Psoas muscle (tissue), 8 donors: ENCODE measurements around the gene STK39. TPM values are rescaled to one million over a fixed set of nuclear protein-coding genes. Genes with fewer than 3 reads are reported as not detected.

Experiments used
- ATAC-seq, 4 donors: fragments of 200-7000 bp; cut with Tn5 transposase; one replicate each; pipeline ENCODE4 v1.9.1; 2020; ENCODE audit warnings: moderate library complexity in 3 of 4, mild to moderate bottlenecking in 2 of 4
- DNase-seq, 2 donors: peaks; one replicate each; pipeline ENCODE4 v3.0.0-alpha.2; 2020
- H3K27ac ChIP-seq: fragments of 200-600 bp; one replicate; pipeline ENCODE4 v1.8.0; 2022
- H3K27me3 ChIP-seq, 3 donors: fragments of 200-600 bp in 1 of 3; one replicate each; pipeline versions ENCODE4 v1.6.1 to v1.8.0; 2013 to 2022; ENCODE audit warnings: low read length in 2 of 3, mild to moderate bottlenecking in 2 of 3, moderate library complexity in 1 of 3; ENCODE audit not compliant: insufficient read depth in 3 of 3
- H3K36me3 ChIP-seq, 2 donors: fragments of 200-600 bp in 1 of 2; one replicate each; pipeline versions ENCODE4 v1.6.1 to v1.8.0; 2013 to 2022; ENCODE audit warnings: low read depth in 1 of 2, mild to moderate bottlenecking in 1 of 2, moderate library complexity in 1 of 2; ENCODE audit not compliant: insufficient read depth in 1 of 2
- H3K4me1 ChIP-seq: fragments of 200-600 bp; one replicate; pipeline ENCODE4 v1.8.0; 2022
- H3K4me3 ChIP-seq: fragments of 200-600 bp; one replicate; pipeline ENCODE4 v1.8.0; 2022; ENCODE audit warnings: mild to moderate bottlenecking
- H3K9me3 ChIP-seq: fragments of 200-600 bp; one replicate; pipeline ENCODE4 v1.8.0; 2022
- WGBS, 3 donors: extraction: QIAGEN DNeasy Blood & Tissue Kit; methylation state at CpG; one replicate each; pipeline versions ENCODE4 v1.1.6 to v1.1.7; 2013; 5-methylcytosine and 5-hydroxymethylcytosine counted together
- intact Hi-C, 2 donors: fragments of 100-400 bp; cut with DNase I; formaldehyde crosslinking; loops; one replicate each; pipeline versions ENCODE4 v1.11.0 to v1.14.2; 2022
- polyA plus RNA-seq, 3 donors: library from polyadenylated mRNA; stranded (reverse); fragments of 200-250 nt; gene quantifications; one replicate each; pipeline ENCODE4 v1.2.3, GENCODE V29; 2013
- total RNA-seq, 4 donors: library from RNA; stranded (reverse); fragmentation: NEBNext Ultra II Directional in 2 of 4; extraction: Animal tissue kit (Norgen Biotek cat#: 25700) in 2 of 4; gene quantifications; one replicate each; pipeline versions ENCODE4 v1.2.1 to v1.2.4, GENCODE V29; 2021 to 2023
- TF ChIP-seq, protein P1 (sequence below): fragments of 200-600 bp; IDR thresholded peaks from one replicate; pipeline ENCODE4 v1.8.0; 2022; ENCODE audit warnings: antibody characterized with exemption
- donor health status: healthy with polysubstance abuse.
- donor health status: DM: no; HTN: no; CAD: no; lungs with moderate emphysema.
- donor health status: Bipolar disorder and iron deficiency.
- donor health status: healthy.
- donor health status: DM: yes; HTN: yes; CAD: no.
- donor health status: DM: no; HTN: no; CAD: no.
- donor health status: DM: no; HTN: no; CAD: no.
- donor health status: DM: yes; HTN: yes; CAD: no.

Gene STK39
- total and polyA plus RNA-seq, 7 donors = 2.3 to 10.0 (median 4.9) TPM

DNA sequence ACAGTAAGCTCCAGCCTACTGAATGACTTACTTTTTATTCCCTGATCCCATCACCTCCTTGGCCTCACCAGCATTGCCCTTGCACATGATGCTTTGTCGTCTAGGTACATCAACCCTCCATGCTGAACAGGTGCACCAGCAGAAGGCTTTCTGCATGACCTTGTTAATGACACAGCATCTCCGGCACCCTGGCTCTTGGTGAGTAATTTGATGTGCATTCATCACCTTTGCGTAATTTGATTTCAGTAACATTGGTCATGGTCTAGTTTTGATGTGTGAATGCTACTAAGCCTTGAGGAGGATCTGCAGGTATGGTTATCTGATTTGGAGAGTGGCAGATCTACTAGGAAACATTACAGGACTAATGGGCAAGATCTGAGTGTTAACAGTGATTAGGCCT is 103.6 kb downstream of the STK39 start:
- no peak overlapping the region for H3K4me3 ChIP-seq
- no peaks in the 10 kb centered on the region for H3K9me3 ChIP-seq
- intact Hi-C loops = no loop called here
- no peaks in the 10 kb centered on the region for H3K27me3 ChIP-seq
- H3K4me1 ChIP-seq = no peaks in the 10 kb centered on the region
- no peak overlapping the region for H3K27ac ChIP-seq
- TF ChIP-seq, protein P1, sequence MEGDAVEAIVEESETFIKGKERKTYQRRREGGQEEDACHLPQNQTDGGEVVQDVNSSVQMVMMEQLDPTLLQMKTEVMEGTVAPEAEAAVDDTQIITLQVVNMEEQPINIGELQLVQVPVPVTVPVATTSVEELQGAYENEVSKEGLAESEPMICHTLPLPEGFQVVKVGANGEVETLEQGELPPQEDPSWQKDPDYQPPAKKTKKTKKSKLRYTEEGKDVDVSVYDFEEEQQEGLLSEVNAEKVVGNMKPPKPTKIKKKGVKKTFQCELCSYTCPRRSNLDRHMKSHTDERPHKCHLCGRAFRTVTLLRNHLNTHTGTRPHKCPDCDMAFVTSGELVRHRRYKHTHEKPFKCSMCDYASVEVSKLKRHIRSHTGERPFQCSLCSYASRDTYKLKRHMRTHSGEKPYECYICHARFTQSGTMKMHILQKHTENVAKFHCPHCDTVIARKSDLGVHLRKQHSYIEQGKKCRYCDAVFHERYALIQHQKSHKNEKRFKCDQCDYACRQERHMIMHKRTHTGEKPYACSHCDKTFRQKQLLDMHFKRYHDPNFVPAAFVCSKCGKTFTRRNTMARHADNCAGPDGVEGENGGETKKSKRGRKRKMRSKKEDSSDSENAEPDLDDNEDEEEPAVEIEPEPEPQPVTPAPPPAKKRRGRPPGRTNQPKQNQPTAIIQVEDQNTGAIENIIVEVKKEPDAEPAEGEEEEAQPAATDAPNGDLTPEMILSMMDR = no peak
- WGBS, 3 donors = 87 to 93% (median 87%) methylated on average over 3 of the region's 3 CpGs
- DNase-seq (no peak), ATAC-seq (peak in 1 of 4 donors; percentile 42)
- H3K36me3 ChIP-seq = no peaks in the 10 kb centered on the region

DNA sequence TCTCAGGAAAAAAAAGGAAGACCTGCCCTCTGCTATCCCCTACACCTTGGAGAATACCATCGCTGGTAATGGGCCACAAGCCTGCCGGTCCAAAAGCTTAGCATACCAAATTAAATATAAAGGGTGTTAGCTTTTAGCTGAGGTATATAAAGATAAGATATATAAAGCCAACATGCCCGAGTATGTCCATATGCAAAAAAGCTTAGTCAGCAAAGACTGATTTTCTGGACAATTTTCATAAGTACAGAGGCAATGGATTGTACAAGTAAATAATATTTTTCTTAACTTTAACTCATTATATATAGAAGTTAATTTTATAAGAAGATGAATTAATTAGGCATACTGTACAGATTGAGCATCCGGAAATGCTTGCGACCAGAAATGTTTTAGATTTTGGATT is 106.5 kb downstream of the STK39 start:
- Histone ChIP-seq H3K4me3 (no peak overlapping the region), H3K9me3 (no peaks in the 10 kb centered on the region), H3K4me1 (no peaks in the 10 kb centered on the region), H3K27ac (no peak overlapping the region), H3K27me3 (no peaks in the 10 kb centered on the region), H3K36me3 (no peaks in the 10 kb centered on the region)
- intact Hi-C loops = no loop called here
- WGBS, 3 donors = 93 to 97% (median 97%) methylated on average over 5 of the region's 5 CpGs
- DNase-seq (no peak), ATAC-seq (no peak)
- TF ChIP-seq, protein P1 = no peak

DNA sequence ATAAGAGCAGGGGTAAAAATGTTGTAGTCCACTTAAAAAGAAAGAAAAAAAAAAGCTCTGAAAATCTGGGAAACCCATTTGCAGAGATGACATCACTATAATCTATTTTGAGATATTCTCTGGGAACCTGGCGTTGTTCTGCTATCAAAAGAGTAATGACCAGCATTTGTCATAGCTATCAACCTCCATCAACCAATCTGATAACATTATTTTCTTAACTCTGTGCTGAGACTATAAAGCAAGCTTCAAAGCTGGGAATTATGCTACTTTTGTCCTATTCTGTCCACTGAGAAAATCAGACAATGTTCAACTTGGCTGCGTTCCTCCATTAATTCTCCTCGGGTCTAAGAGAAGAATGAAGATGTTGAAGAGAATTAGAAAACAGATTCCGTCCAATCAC is 107.5 kb downstream of the STK39 start:
- Histone ChIP-seq H3K36me3 (no peaks in the 10 kb centered on the region), H3K4me3 (no peak overlapping the region), H3K4me1 (no peaks in the 10 kb centered on the region), H3K27ac (no peak overlapping the region), H3K27me3 (no peaks in the 10 kb centered on the region), H3K9me3 (no peaks in the 10 kb centered on the region)
- intact Hi-C loops = no loop called here
- ATAC-seq = no peak
- DNase-seq = no peak
- TF ChIP-seq, protein P1 = no peak
- 33 to 49% (median 35%) methylated on average over 4 of the region's 4 CpGs for WGBS, 3 donors

- Histone ChIP-seq H3K4me1 (no peaks in the 10 kb centered on the region), H3K27ac (no peak overlapping the region), H3K36me3 (no peaks in the 10 kb centered on the region), H3K9me3 (no peaks in the 10 kb centered on the region), H3K4me3 (no peak overlapping the region), H3K27me3 (no peaks in the 10 kb centered on the region)
- TF ChIP-seq, protein P1 = no peak
- WGBS, 3 donors = 95 to 98% (median 96%) methylated on average over 5 of the region's 5 CpGs
- DNase-seq = no peak
- ATAC-seq = no peak
- intact Hi-C loops = no loop called here
Observed at GRCh38 chr2:168138901-168139300, 108.5 kb downstream of the STK39 start.

DNA sequence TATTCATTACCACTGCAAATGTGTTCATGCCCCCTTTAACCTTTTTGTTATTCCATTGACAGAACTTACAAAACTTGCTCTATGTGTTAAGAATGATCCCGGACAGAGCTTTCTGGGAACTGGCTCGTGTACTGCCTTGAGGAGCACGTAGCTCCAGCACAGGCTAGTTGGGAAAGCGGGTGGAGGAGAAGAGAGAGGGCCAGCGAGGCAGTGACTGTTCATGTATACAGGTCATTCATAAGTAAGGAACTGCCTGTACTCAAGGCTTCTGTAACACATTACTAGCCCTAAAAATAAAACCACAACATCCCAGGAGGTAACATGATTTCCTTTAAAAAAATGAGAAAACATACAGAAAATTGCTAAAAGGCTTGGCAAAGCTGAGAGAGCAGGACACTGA is 109.0 kb downstream of the STK39 start:
- TF ChIP-seq, protein P1 = no peak
- intact Hi-C loops = no loop called here
- no peaks in the 10 kb centered on the region for H3K36me3 ChIP-seq
- no peaks in the 10 kb centered on the region for H3K9me3 ChIP-seq
- H3K27me3 ChIP-seq = no peaks in the 10 kb centered on the region
- H3K4me3 ChIP-seq = no peak overlapping the region
- H3K27ac ChIP-seq = no peak overlapping the region
- H3K4me1 ChIP-seq = no peaks in the 10 kb centered on the region
- 66 to 89% (median 81%) methylated on average over 5 of the region's 5 CpGs for WGBS, 3 donors
- DNase-seq (peak in 1 of 2 donors; percentile 18), ATAC-seq (peak in 2 of 4 donors; percentile 50 to 53)
